ENCODE measurements around the gene TTLL12.

The TTLL12 gene

GRCh38 chr22:43186272-43187170 is at the start of gene TTLL12:
TTLL12 (minus strand) TSS chr22:43187134; CDS start chr22:43187069, 65 bp downstream.
- DNase-seq: peak; percentile 45

GRCh38 chr22:43235445-43236409 is 48.8 kb upstream of the TTLL12 start:
- no peak for DNase-seq

- no peak for DNase-seq
Measured at GRCh38 chr22:43234264-43234988, 47.5 kb upstream of the TTLL12 start.

GRCh38 chr22:43233529-43233928 is 46.6 kb upstream of the TTLL12 start:
- no peak for DNase-seq

- DNase-seq: no peak
Measured at GRCh38 chr22:43232445-43232844, 45.5 kb upstream of the TTLL12 start.

GRCh38 chr22:43231724-43232034 is 44.7 kb upstream of the TTLL12 start:
- DNase-seq: no peak

GRCh38 chr22:43230971-43231723 is 44.2 kb upstream of the TTLL12 start:
- DNase-seq: peak; percentile 33

- DNase-seq: no peak
Measured at GRCh38 chr22:43230571-43230970, 43.6 kb upstream of the TTLL12 start.

GRCh38 chr22:43228863-43229262 is 41.9 kb upstream of the TTLL12 start:
- no peak for DNase-seq

GRCh38 chr22:43228330-43228729 is 41.4 kb upstream of the TTLL12 start:
- no peak for DNase-seq

- no peak for DNase-seq
Measured at GRCh38 chr22:43227239-43227630, 40.3 kb upstream of the TTLL12 start.

GRCh38 chr22:43226377-43227238 is 39.7 kb upstream of the TTLL12 start:
- DNase-seq: no peak

- DNase-seq: peak; percentile 21
Measured at GRCh38 chr22:43225609-43226008, 38.7 kb upstream of the TTLL12 start.

- no peak for DNase-seq
Measured at GRCh38 chr22:43222987-43223386, 36.1 kb upstream of the TTLL12 start.

GRCh38 chr22:43222262-43222661 is 35.3 kb upstream of the TTLL12 start:
- DNase-seq: no peak

GRCh38 chr22:43220625-43221380 is 33.9 kb upstream of the TTLL12 start:
- no peak for DNase-seq

- DNase-seq: no peak
Measured at GRCh38 chr22:43218786-43219185, 31.9 kb upstream of the TTLL12 start.

- DNase-seq: no peak
Measured at GRCh38 chr22:43217285-43218030, 30.5 kb upstream of the TTLL12 start.

- DNase-seq: no peak
Measured at GRCh38 chr22:43216738-43217137, 29.8 kb upstream of the TTLL12 start.

- DNase-seq: no peak
Measured at GRCh38 chr22:43213962-43214361, 27.0 kb upstream of the TTLL12 start.

Data from NK-92 treated with Interleukin-12 subunit alpha and Interleukin-12 subunit beta, amount 100 ng/mL, for 24 hours (cell line).